NCI-H2029 (cell line): Measurements from ENCODE around the gene JAZF1.
A peak's percentile ranks its signal among the peaks of the same experiment; 100 is the strongest.

Experiments
- DNase-seq: peaks from one replicate; lab custom pipeline; 2025; lab: John Stamatoyannopoulos, UW

JAZF1 gene

GRCh38 chr7:28180364-28181147 is at the start of gene JAZF1:
JAZF1 (minus strand) TSS chr7:28180795.
- peak; percentile 56 for DNase-seq

GRCh38 chr7:28230261-28230660 is 49.7 kb upstream of the JAZF1 start:
- DNase-seq, result no peak

DNA sequence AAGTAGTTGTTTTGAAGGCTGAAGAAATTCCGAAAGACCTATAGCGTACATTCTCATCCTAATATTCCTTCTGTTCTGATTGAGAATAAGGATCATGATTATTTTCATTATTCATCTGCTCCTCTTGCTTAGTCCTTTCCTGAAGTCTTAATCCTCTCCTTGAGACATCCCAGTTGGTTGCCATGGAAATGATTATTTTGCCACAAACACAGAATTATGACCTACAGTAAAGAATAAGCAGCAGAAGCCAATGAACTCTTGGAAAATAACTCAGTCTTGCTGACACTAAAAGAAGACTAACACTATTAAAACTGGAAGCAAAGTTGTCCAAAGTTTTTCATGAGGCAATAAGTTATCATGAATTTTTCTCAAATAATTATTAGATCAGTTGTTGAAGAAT is 47.8 kb upstream of the JAZF1 start:
- DNase-seq, result no peak

DNA sequence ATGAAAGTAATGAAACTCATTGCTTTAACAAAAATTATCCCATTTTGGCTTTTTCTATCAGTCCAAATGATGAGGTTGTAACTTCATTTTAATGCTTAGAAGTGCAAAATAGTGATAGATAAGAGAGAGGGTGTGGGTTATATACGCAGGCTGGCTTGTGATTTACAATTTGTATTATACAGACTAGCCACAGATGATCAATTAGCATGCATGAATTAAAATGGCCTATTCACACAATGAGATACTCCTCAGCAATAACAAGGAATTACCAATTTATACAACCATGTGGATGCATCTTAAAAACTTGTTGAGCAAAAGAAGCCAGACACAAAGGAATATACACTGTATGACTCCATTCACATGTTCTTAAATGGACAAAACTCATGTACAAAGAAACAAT is 45.4 kb upstream of the JAZF1 start:
- no peak for DNase-seq

- no peak for DNase-seq
Measured at GRCh38 chr7:28225576-28225975, 45.0 kb upstream of the JAZF1 start.

DNA sequence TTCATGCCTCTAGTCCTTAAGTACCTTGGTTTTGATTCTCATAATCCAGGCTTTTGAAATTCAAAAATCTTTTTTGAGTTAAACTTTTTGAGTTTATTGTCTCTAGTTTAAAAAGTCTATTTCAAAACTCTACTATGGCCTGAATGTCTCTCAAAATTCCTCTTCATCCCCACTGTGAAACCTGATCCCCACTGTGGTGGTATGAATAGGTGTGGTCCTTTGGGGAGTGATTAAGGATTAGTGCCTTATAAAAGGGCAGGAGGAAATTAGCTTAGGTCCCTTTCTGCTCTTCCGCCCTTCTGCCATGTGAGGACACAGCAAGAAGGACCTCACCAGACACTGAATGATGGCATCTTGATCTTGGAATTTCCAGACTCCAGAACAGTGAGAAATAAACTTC is 44.1 kb upstream of the JAZF1 start:
- DNase-seq, result no peak

GRCh38 chr7:28224172-28224571 is 43.6 kb upstream of the JAZF1 start:
- DNase-seq, result no peak

DNA sequence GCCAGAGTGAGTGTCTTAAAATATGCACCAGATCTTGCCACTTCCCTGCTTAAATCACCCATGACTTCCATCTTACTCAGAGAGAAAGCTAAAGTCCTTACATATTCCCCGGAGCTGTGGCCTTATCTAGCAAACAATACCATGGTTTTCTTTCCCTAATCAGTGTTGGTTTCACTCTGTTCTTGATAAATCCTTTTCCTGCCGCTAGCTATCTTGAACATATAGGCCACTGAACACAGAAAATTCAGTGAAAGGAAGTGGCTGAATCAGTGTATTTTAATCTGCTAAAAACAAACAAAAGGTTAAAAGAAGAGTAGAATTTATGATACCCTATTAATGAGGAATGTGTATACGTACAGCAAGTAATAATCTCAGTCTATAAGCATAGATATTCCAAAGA is 42.0 kb upstream of the JAZF1 start:
- DNase-seq, result no peak

- DNase-seq, result no peak
Measured at GRCh38 chr7:28219793-28220192, 39.2 kb upstream of the JAZF1 start.

DNA sequence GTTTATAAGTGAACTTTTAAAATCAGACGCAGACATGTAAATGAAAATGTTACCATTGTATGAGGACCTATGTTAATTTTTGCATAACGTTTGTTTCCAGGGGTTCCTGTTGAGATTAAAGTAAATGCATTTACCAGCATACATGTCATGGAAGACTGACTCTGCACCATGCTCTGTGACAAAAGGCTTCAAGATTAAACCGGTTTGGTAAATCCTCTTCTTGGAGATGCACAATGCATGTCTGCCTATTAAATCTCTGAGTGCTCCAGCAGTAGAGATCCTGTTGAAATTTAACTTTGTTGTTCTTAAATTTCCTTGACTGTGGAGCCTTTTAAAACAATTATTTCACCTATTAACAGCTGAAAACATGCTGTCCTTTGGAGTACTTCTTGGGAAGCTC is 36.5 kb upstream of the JAZF1 start:
- DNase-seq, result no peak

GRCh38 chr7:28211006-28211405 is 30.4 kb upstream of the JAZF1 start:
- no peak for DNase-seq

GRCh38 chr7:28208506-28208905 is 27.9 kb upstream of the JAZF1 start:
- no peak for DNase-seq

- DNase-seq, result no peak
Measured at GRCh38 chr7:28207486-28208158, 27.0 kb upstream of the JAZF1 start.

DNA sequence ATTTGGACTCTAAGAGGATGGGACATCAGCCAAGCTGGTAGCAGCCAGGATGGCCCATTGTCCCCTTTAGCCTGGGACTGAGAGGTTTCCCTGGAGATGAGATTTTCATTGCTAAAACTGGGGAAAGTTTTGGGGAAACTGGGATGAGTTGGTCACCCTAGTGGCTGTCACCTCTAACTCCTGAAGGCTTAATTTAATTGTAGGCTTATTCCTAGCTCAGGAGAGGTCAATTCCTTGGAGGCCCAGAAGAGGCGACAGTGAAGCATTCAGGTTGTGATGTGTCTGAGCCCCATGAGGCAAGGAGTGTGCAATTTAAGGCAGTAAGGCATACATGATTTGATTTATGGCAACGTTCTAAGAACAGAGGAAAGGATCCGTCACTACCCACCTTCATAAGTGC is 24.9 kb upstream of the JAZF1 start:
- DNase-seq, result no peak

- DNase-seq, result no peak
Measured at GRCh38 chr7:28203508-28204240, 23.1 kb upstream of the JAZF1 start.

GRCh38 chr7:28202222-28202621 is 21.6 kb upstream of the JAZF1 start:
- DNase-seq, result no peak

DNA sequence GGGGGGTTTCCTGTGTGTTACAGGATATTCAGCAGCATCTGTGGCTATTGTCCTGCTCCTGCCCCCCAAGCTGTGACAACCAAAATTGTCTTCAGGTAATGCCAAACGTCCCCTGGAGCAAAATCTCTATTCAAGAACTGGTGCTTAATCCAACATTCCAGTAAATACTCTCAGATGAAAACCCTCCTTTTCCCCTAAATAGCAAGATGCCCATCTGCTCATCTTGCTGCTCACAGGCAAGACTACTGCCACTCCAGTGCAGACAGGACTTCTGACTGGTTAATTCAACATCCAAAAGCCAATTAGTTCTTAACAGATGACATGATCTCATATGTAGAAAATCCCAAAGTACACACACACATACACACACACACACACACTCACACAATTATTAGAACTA is 20.5 kb upstream of the JAZF1 start:
- no peak for DNase-seq

DNA sequence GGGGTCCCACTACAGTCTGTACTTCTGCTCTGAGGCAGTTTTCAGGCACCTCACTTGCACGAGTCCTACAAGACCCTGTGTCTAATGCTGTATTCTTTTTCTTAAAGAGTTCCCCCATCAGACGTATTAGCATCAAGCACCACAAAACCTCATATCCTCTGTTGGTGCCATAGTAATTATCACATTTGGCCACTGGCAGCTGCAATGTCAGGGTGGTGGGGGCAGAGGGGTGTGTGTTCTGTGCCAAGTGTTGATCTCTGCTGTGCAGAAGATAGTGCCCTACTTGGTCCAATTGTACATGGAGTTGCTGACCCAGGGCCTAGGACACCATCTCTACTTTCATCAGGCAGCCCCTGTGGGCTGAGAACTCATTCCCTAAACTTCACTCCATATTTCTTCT is 20.0 kb upstream of the JAZF1 start:
- DNase-seq, result no peak

- no peak for DNase-seq
Measured at GRCh38 chr7:28199021-28199510, 18.5 kb upstream of the JAZF1 start.

GRCh38 chr7:28195910-28196620 is 15.5 kb upstream of the JAZF1 start:
- no peak for DNase-seq

GRCh38 chr7:28192786-28193585 is 12.4 kb upstream of the JAZF1 start:
- no peak for DNase-seq
